ENCODE results near the gene CMYA5. TPM values are rescaled to one million over a fixed set of nuclear protein-coding genes. Genes with fewer than 3 reads are reported as not detected.

CMYA5 gene
- total and polyA plus RNA-seq, 9 donors: 13.7 to 65.6 (median 41.5) TPM

DNA sequence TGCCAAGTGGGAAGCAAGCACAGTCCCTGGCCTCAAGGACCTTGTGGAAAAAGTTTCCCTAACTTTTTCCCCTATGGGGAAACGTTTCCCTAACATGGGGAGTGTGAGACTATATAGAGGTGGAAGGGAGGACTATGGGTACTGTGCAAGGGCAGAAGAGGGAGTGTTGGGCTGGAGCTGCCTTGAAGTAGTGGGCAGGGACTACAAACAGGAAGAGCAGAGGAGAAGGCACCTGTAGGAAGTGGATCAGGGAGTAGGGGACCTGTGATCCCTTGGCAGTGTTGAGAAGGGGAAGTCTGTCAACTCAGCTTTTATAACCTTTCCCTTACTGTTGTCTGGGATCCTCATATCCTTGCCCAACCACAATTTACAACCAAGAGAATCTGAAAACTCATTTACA lies 1.4 kb downstream of the CMYA5 start:
- DNase-seq: no peak
- intact Hi-C loops (cut with DNase I): no loop called here
- TF ChIP-seq EP300 (IDR thresholded peaks at IDR 0.05) (no peak), POLR2A (IDR thresholded peaks at IDR 0.05) (no peak)
- TF ChIP-seq, protein P1, sequence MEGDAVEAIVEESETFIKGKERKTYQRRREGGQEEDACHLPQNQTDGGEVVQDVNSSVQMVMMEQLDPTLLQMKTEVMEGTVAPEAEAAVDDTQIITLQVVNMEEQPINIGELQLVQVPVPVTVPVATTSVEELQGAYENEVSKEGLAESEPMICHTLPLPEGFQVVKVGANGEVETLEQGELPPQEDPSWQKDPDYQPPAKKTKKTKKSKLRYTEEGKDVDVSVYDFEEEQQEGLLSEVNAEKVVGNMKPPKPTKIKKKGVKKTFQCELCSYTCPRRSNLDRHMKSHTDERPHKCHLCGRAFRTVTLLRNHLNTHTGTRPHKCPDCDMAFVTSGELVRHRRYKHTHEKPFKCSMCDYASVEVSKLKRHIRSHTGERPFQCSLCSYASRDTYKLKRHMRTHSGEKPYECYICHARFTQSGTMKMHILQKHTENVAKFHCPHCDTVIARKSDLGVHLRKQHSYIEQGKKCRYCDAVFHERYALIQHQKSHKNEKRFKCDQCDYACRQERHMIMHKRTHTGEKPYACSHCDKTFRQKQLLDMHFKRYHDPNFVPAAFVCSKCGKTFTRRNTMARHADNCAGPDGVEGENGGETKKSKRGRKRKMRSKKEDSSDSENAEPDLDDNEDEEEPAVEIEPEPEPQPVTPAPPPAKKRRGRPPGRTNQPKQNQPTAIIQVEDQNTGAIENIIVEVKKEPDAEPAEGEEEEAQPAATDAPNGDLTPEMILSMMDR (IDR thresholded peaks at IDR 0.05): no peak
- 50 to 54% (median 50%) methylated on average over 1 of the region's 1 CpG for WGBS, 3 donors
- H3K27me3 ChIP-seq: no peaks in the 10 kb centered on the region
- H3K4me3 ChIP-seq: peak overlapping the region; percentile 49
- H3K4me1 ChIP-seq (ENCODE audit: insufficient read depth): peaks cover 15% of the 10 kb centered on the region
- H3K27ac ChIP-seq: peak overlapping the region in 1 of 2 donors; percentile 92
- H3K36me3 ChIP-seq: no peaks in the 10 kb centered on the region
- no peaks in the 10 kb centered on the region for H3K9me3 ChIP-seq

DNA sequence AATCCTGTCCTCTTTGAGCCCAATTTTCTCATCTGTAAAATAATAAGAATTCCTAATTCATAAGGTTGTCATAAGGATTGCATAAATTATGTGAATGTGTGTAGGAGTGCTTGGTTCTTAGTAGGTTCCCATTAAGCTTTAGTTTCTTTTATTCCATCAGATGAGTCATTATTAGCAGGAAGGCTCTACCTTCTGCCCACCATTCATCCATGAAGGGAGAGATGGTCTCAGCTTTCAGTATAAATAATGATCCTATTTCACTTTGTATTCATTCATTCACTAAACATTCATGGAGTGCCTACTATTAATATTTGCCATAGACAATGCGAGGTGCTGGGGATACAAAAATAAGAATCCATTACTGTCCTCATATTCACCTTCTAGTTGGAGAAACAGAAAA lies 3.0 kb downstream of the CMYA5 start:
- no peak overlapping the region for H3K4me3 ChIP-seq
- intact Hi-C loops (cut with DNase I): no loop called here
- no peaks in the 10 kb centered on the region for H3K27me3 ChIP-seq
- no peaks in the 10 kb centered on the region for H3K36me3 ChIP-seq
- peak overlapping the region in 1 of 2 donors; percentile 52 for H3K27ac ChIP-seq
- peaks cover 15% of the 10 kb centered on the region for H3K4me1 ChIP-seq (ENCODE audit: insufficient read depth)
- TF ChIP-seq POLR2A (IDR thresholded peaks at IDR 0.05) (no peak), EP300 (IDR thresholded peaks at IDR 0.05) (no peak)
- TF ChIP-seq, protein P1 (IDR thresholded peaks at IDR 0.05): no peak
- no peaks in the 10 kb centered on the region for H3K9me3 ChIP-seq
- DNase-seq: no peak
- 88 to 93% (median 92%) methylated on average over 1 of the region's 1 CpG for WGBS, 3 donors

DNA sequence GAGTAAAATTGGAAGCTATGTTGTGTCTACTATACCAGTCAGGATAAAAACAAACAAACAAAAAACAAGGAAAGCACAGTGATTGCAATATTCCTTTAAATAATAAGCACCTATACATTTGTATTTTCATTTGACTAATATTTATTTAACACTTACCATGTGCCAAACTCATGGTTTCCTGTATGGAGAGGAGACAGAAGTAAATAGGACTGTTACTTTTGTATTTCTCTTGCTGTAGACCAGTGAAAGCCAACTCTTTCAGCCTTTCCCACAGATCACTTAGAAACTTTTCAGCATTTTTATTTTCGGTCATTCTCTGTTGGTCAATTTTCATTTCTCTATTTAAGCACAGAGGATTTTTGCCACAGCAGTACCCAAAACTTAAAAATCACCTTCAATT lies 4.5 kb downstream of the CMYA5 start:
- TF ChIP-seq EP300 (IDR thresholded peaks at IDR 0.05) (no peak), POLR2A (IDR thresholded peaks at IDR 0.05) (no peak)
- TF ChIP-seq, protein P1 (IDR thresholded peaks at IDR 0.05): no peak
- no peaks in the 10 kb centered on the region for H3K36me3 ChIP-seq
- H3K27me3 ChIP-seq: no peaks in the 10 kb centered on the region
- intact Hi-C loops (cut with DNase I): no loop called here
- no peak overlapping the region for H3K4me3 ChIP-seq
- no peaks in the 10 kb centered on the region for H3K9me3 ChIP-seq
- peak overlapping the region in 1 of 2 donors; percentile 52 for H3K27ac ChIP-seq
- 13 to 16% (median 14%) methylated on average over 1 of the region's 1 CpG for WGBS, 3 donors
- H3K4me1 ChIP-seq (ENCODE audit: insufficient read depth): peaks cover 15% of the 10 kb centered on the region
- no peak for DNase-seq

DNA sequence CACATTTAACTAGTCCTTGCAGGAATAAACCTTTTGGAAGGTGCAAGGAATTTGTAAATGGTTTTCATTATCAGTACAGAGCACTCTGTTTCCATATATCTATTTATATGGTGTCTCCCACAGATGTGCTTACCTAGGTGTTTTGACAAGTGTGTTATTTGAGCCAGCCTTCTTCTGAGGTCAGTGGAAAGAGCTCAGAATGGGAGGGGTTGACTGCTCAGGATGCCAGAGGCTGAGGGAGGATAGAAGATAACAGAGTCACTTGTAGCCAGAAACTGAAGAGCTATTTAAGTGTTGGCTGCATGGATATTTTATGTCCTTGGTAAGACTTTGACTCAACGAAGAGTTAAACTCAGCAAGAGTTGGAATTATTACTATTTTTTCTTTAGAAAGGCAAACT lies 5.0 kb downstream of the CMYA5 start:
- Histone ChIP-seq H3K9me3 (no peaks in the 10 kb centered on the region), H3K4me3 (no peak overlapping the region), H3K36me3 (no peaks in the 10 kb centered on the region), H3K4me1 (ENCODE audit: insufficient read depth) (peaks cover 15% of the 10 kb centered on the region), H3K27me3 (no peaks in the 10 kb centered on the region), H3K27ac (peak overlapping the region in 1 of 2 donors; percentile 70)
- WGBS, 3 donors: 2 to 15% (median 9%) methylated on average over 1 of the region's 1 CpG
- no peak for DNase-seq
- intact Hi-C loops (cut with DNase I): no loop called here
- TF ChIP-seq POLR2A (IDR thresholded peaks at IDR 0.05) (no peak), EP300 (IDR thresholded peaks at IDR 0.05) (no peak)

DNA sequence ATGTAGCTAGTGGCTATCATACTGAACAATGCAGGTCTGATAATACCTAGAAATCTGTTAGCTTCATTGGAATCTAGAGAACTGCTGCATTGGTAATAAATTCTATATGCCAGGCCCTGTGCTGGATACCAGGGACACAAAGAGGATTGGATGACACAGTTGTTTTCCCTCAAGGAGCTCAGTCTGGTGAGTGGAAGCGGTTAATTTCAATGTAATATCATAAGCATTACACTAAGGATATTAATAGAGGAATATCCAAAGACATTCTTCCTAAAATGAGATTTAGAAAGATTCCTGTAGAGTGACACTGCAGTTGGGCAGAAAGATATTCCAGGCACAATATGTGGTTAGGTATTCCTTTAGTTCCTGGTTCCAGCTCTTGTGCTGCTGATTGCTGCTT lies 5.9 kb downstream of the CMYA5 start:
- no peak for DNase-seq
- WGBS, 3 donors: 93 to 96% (median 95%) methylated on average over 1 of the region's 1 CpG
- Histone ChIP-seq H3K4me3 (no peak overlapping the region), H3K27ac (peak overlapping the region in 1 of 2 donors; percentile 70), H3K36me3 (no peaks in the 10 kb centered on the region), H3K27me3 (no peaks in the 10 kb centered on the region), H3K9me3 (no peaks in the 10 kb centered on the region), H3K4me1 (ENCODE audit: insufficient read depth) (peaks cover 15% of the 10 kb centered on the region)
- TF ChIP-seq POLR2A (IDR thresholded peaks at IDR 0.05) (no peak), EP300 (IDR thresholded peaks at IDR 0.05) (no peak)
- TF ChIP-seq, protein P1 (IDR thresholded peaks at IDR 0.05): no peak
- intact Hi-C loops (cut with DNase I): no loop called here

Data from ovary (tissue), 9 donors.